ENCODE measurements around the gene MAP7. TPM values are rescaled to one million over a fixed set of nuclear protein-coding genes. Genes with fewer than 3 reads are reported as not detected.

Gene MAP7
- total and polyA plus RNA-seq, 9 of the 15 experiments (the other 6 are each of a cell fraction or from before 2014, with no cell fraction given): 0.76 to 7.7 (median 3.9) TPM

DNA sequence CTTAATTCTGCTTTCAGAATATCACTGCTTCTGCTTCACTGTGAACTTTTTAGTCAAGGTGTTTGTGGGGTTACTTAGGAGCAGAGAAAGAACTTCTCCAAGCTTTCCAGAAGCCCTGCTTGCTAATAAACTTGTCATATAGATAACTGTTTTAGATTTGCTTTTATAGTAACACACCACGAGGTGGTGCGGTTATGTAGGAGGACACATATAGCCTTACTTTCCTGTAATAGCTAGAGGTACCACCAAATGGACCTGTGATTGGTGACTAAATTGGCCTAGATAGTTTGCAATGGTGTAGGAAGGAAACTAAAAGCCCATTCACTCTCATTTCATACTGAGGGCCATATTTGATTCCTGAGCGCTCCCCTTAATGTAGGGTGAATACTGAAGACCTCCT is 208.3 kb downstream of the MAP7 start:
- WGBS (ENCODE audit: insufficient coverage, low coverage, missing lambda C conversion rate): 9% methylated on average over 3 of the region's 3 CpGs
- ATAC-seq (peak; percentile 84), DNase-seq (ENCODE audit: extremely low read depth in 1 of 4, low spot score in 3 of 4) (peak in 2 of 4 experiments; percentile 36 to 72), FAIRE-seq (no peak)
- in situ Hi-C loops (cut with MboI) (loop anchor here (25.0 kb wide), 1 partner anchor 195 kb away; no protein-coding TSS in a partner anchor), intact Hi-C loops (cut with micrococcal nuclease) (loop anchor here (1.0 to 2.0 kb wide), 2 partner anchors 208 to 585 kb away; partner anchors contain the start of gene MAP7)
- Histone ChIP-seq H3K36me3 (ENCODE audit: control insufficient read depth, insufficient read depth, low read length) (no peaks in the 10 kb centered on the region), H3K4me1 (replicated peaks in 1 of 2; ENCODE audit: control insufficient read depth in 2 of 2, insufficient read depth in 2 of 2, low read length in 2 of 2) (no peaks in the 10 kb centered on the region), H3K4me2 (ENCODE audit: insufficient read depth, low read length) (no peak overlapping the region), H3K4me3 (no peak overlapping the region), H3K9me1 (ENCODE audit: control insufficient read depth, insufficient read depth, low read length) (no peaks in the 10 kb centered on the region), H3K79me2 (ENCODE audit: control insufficient read depth, insufficient read depth, low read length) (no peaks in the 10 kb centered on the region), H4K20me1 (replicated peaks; ENCODE audit: control insufficient read depth, insufficient read depth, low read length) (no peaks in the 10 kb centered on the region), H3K27me3 (ENCODE audit: control insufficient read depth in 2 of 2, insufficient read depth in 2 of 2, low read length in 2 of 2) (peaks cover 0 to 3% of the 10 kb centered on the region in 2 experiments; a peak in 2 of 5 replicates), H3K9me3 (replicated peaks; ENCODE audit: control insufficient read depth, insufficient read depth, low read depth, low read length) (no peaks in the 10 kb centered on the region), H3K27ac (ENCODE audit: extremely low read depth, low read depth, low read length) (no peak overlapping the region), H2AFZ (ENCODE audit: low read depth, low read length) (no peak overlapping the region), H3K9ac (ENCODE audit: insufficient read depth in 1 of 2, low read depth in 2 of 2, low read length in 2 of 2) (no peak overlapping the region)
- ChIA-PET POLR2A (interaction anchor here (0.6 kb wide), 1 partner anchor 9 kb away, joined by 3 read pairs; no protein-coding TSS in a partner anchor), CTCF (ENCODE audit: low intra/inter-chr PET ratio) (interaction anchor here (0.8 to 1.9 kb wide), 3 partner anchors 206 to 451 kb away, joined by 3 to 8 read pairs (median 6); partner anchors contain the start of genes MAP3K5 and MAP7)
- BruUV-seq (replicated peaks): no TSS peak
- TF ChIP-seq SMC3 (conservative IDR thresholded peaks at IDR 0.05; ENCODE audit: insufficient read depth, low read depth, low read length): peak; percentile 47; the same call in 1 of the 2 replicates
- TF ChIP-seq RAD21 (CRISPR knock-in tag; conservative IDR thresholded peaks at IDR 0.05 in 1 of 2, IDR thresholded peaks at IDR 0.05 in 1 of 2): peak; percentile 87 to 94
- TF ChIP-seq, protein P1, sequence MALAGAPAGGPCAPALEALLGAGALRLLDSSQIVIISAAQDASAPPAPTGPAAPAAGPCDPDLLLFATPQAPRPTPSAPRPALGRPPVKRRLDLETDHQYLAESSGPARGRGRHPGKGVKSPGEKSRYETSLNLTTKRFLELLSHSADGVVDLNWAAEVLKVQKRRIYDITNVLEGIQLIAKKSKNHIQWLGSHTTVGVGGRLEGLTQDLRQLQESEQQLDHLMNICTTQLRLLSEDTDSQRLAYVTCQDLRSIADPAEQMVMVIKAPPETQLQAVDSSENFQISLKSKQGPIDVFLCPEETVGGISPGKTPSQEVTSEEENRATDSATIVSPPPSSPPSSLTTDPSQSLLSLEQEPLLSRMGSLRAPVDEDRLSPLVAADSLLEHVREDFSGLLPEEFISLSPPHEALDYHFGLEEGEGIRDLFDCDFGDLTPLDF (CRISPR knock-in tag; IDR thresholded peaks at IDR 0.05): no peak
- TF ChIP-seq, protein P2, sequence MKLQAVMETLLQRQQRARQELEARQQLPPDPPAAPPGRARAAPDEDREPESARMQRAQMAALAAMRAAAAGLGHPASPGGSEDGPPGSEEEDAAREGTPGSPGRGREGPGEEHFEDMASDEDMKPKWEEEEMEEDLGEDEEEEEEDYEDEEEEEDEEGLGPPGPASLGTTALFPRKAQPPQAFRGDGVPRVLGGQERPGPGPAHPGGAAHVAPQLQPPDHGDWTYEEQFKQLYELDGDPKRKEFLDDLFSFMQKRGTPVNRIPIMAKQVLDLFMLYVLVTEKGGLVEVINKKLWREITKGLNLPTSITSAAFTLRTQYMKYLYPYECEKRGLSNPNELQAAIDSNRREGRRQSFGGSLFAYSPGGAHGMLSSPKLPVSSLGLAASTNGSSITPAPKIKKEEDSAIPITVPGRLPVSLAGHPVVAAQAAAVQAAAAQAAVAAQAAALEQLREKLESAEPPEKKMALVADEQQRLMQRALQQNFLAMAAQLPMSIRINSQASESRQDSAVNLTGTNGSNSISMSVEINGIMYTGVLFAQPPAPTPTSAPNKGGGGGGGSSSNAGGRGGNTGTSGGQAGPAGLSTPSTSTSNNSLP (IDR thresholded peaks at IDR 0.05; ENCODE audit: borderline replicate concordance, low read depth, low read length): peak; percentile 89; the same call in 1 of the 2 replicates
- TF ChIP-seq, protein P3, sequence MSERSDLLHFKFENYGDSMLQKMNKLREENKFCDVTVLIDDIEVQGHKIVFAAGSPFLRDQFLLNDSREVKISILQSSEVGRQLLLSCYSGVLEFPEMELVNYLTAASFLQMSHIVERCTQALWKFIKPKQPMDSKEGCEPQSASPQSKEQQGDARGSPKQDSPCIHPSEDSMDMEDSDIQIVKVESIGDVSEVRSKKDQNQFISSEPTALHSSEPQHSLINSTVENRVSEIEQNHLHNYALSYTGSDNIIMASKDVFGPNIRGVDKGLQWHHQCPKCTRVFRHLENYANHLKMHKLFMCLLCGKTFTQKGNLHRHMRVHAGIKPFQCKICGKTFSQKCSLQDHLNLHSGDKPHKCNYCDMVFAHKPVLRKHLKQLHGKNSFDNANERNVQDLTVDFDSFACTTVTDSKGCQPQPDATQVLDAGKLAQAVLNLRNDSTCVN (CRISPR knock-in tag; IDR thresholded peaks at IDR 0.05): no peak
- TF ChIP-seq, protein P4, sequence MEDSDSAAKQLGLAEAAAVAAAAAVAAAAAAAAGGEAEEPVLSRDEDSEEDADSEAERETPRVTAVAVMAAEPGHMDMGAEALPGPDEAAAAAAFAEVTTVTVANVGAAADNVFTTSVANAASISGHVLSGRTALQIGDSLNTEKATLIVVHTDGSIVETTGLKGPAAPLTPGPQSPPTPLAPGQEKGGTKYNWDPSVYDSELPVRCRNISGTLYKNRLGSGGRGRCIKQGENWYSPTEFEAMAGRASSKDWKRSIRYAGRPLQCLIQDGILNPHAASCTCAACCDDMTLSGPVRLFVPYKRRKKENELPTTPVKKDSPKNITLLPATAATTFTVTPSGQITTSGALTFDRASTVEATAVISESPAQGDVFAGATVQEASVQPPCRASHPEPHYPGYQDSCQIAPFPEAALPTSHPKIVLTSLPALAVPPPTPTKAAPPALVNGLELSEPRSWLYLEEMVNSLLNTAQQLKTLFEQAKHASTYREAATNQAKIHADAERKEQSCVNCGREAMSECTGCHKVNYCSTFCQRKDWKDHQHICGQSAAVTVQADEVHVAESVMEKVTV (CRISPR knock-in tag; IDR thresholded peaks at IDR 0.05): peak; percentile 77
- no peak for TF ChIP-seq ARID1B (IDR thresholded peaks at IDR 0.05)
- 0 out of 2 replicates have a peak, but pooled peaks have one; percentile 18 for TF ChIP-seq JUN (IDR thresholded peaks at IDR 0.05; ENCODE audit: borderline replicate concordance, low read depth, low read length)
- no peak for TF ChIP-seq JUN (CRISPR knock-in tag; IDR thresholded peaks at IDR 0.05; ENCODE audit: borderline replicate concordance)
- TF ChIP-seq, protein P5, sequence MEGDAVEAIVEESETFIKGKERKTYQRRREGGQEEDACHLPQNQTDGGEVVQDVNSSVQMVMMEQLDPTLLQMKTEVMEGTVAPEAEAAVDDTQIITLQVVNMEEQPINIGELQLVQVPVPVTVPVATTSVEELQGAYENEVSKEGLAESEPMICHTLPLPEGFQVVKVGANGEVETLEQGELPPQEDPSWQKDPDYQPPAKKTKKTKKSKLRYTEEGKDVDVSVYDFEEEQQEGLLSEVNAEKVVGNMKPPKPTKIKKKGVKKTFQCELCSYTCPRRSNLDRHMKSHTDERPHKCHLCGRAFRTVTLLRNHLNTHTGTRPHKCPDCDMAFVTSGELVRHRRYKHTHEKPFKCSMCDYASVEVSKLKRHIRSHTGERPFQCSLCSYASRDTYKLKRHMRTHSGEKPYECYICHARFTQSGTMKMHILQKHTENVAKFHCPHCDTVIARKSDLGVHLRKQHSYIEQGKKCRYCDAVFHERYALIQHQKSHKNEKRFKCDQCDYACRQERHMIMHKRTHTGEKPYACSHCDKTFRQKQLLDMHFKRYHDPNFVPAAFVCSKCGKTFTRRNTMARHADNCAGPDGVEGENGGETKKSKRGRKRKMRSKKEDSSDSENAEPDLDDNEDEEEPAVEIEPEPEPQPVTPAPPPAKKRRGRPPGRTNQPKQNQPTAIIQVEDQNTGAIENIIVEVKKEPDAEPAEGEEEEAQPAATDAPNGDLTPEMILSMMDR (IDR thresholded peaks at IDR 0.05 in 2 of 3, conservative IDR thresholded peaks at IDR 0.05 in 1 of 3; ENCODE audit: insufficient read depth in 2 of 3, low read depth in 1 of 3, low read length in 3 of 3): peak; percentile 45 to 75 (median 47); a peak in 4 of 6 replicates
- TF ChIP-seq, protein P6, sequence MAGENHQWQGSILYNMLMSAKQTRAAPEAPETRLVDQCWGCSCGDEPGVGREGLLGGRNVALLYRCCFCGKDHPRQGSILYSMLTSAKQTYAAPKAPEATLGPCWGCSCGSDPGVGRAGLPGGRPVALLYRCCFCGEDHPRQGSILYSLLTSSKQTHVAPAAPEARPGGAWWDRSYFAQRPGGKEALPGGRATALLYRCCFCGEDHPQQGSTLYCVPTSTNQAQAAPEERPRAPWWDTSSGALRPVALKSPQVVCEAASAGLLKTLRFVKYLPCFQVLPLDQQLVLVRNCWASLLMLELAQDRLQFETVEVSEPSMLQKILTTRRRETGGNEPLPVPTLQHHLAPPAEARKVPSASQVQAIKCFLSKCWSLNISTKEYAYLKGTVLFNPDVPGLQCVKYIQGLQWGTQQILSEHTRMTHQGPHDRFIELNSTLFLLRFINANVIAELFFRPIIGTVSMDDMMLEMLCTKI (IDR thresholded peaks at IDR 0.05; ENCODE audit: partially characterized antibody): no peak
